Measurements from ENCODE around the gene RBMS3.
"Not testable (repeated sequence)": the region's sequence is repeated elsewhere in the genome, so short reads cannot be mapped to it uniquely, and the experiment has no call there.

The RBMS3 gene
- total RNA-seq, result 1.3 to 5.6 (median 1.8) reads per million in 4 donors

GRCh38 chr3:29280404-29281093 is at the start of gene RBMS3:
RBMS3 (plus strand) TSS chr3:29281071.
- DNase-seq, result peak in 2 of 5 donors; percentile 6 to 63

DNA sequence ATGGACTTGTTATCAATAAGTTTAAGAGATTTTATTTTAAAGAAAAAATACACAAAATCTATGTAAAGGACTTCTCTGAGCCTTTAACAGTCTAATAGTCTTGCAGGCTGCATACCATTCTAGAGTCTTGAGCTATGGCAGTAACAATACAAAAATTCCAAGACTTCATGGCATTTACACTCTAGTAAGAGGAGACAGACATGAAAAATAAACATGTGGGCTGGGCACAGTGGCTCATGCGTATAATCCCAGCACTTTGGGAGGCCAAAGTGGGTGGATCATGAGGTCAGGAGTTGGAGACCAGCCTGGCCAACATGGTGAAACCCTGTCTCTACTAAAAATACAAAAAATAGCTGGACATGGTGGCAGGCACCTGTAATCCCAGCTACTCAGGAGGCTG is 47.7 kb upstream of the RBMS3 start:
- DNase-seq, result not testable (repeated sequence)

GRCh38 chr3:29236146-29236840 is 44.6 kb upstream of the RBMS3 start:
- no peak for DNase-seq

- no peak for DNase-seq
Measured at GRCh38 chr3:29239376-29239775, 41.5 kb upstream of the RBMS3 start.

DNA sequence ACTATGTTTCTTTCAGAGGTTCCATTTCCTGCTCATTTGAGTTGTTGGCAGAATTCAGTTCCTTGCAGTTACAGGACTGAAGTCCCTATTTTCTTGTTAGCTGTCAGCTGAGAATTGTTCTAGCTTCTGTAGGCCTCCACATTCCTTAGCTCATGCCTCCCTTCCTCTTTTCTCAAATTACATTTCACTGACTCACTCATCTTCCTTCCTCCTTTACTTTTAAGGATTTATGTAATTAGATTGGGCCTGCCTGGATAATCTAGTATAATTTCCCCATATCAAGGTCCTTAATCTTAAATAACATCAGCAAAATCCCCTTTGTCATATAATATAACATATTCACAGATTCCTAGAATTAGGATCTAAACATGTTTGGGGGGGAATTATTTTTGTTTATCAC is 40.6 kb upstream of the RBMS3 start:
- DNase-seq, result no peak

DNA sequence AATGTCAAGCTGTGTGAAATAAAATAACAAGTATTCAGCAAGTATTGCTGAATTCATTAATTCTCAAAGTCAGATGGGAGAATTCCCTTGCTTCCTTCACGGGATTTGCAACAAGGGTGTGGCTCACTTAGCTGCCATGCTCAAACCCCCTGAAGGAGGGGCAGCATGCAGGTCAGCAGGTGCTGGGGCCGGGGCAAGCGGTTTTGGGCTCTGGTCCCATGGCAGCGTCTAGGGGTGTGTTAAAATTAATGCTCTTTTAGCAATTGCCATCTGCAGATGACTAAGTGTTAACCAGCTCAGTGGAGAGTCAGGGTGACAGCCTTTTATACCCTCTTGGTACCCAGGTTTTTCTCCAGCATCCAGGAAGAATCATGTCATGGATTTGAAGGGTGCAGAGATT is 40.0 kb upstream of the RBMS3 start:
- no peak for DNase-seq

DNA sequence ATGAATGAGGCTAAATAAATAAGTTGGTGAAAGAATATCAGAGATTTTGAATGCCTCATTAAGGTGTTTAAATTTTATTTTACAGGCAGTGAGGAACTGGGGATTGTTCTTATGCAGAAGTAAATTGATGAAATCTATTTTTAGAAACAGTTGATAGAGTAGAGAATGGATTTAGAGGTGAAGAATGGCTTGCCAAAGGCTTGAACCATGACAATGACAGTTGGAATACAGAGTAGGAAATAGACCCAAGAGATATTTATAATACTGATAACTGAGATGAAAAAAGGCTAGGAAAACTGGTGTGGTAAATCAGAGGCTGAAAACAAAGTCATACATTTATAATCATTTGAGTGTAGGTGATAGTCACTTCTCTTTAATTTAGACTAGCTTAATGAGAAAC is 39.0 kb upstream of the RBMS3 start:
- no peak for DNase-seq

DNA sequence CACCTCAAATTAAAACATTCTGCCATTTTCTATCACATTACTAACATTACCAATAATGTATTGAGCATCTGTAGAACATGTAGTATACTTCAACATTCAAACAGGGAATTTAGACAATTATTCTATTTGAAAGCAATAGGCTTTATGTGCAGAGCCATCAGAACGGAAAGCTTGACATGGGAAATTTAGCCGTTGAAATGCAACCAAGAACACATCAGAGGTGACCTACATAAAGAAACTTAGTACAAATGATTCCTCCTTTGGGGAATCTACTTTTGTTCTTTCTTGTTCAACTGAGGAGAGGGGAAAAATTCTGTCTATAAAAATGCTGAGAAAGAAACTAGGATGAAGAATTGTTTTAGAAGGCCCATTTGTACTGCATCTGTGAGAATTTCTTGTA is 38.6 kb upstream of the RBMS3 start:
- no peak for DNase-seq

DNA sequence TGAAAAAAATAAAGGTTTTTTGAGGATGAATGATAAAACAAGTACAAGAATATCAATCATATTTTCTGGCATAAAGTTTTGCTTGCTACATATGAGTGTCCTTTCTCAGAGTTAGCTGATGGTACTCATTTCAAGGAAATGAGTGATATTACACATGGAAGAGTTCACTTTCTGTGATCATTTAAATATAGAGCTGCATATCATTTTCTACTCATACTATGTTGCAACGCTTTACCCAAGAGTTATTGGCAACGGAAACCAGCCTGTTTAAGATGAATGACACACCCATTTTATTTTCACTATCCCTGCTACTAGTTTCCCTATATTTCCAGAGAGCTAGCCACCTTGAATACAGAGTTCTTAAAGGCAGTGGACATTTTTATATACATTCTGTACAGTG is 35.4 kb upstream of the RBMS3 start:
- DNase-seq, result peak in 1 of 5 donors; percentile 2

DNA sequence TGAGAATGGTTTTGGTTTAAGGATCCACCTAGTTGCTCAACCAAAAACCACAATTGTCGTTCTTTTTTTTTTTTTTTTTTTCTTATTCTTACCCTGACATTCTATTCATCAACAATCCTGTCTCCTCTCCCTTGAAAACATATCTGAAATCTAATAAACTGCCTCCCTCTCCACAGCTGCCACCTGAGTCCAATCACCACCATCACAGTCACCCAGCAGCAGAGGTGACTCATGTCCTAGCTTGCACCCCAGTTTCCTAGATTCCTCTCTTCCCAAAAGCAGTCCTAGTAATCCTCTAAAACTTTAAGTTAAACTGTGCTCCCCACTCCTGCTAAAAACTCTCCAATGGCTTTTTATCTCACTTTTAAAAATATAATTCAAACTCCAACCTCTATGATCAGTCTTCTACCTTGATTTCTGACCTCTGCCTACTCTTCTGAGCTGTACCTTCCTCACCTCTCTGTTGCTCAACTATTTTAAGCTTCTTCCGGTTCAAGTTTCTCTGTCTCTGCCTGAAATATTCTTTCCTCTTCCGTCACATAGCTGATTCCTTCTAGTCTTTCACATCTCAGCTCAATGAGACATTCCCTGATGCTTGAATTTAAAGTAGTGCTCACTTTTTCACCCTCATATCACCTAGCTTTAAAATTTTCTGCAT is 33.7 kb upstream of the RBMS3 start:
- DNase-seq, result no peak

DNA sequence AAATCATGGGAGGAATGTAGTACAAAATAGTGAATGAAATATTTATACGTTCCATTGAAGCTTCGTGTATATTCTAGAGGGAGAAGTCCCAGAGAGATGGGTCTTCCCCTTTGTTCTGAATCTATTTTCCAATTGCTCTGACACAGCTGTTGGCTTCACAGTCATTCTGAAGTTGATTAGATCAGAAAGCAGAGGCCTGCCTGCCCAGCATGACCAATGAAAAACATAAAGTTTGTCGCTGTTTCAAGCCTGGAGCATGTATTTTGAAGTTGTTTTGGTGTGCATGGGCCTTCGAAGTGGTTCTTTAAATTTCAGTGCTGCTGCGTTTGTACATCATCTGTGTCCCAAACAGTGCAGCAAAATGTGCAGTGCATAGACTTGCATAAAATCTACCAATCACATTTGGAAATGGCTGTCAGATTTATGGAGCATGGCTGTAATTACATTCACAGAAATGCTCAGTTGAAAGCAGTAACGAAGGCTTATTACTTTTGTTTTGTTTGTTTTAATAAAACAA is 31.0 kb upstream of the RBMS3 start:
- no peak for DNase-seq

DNA sequence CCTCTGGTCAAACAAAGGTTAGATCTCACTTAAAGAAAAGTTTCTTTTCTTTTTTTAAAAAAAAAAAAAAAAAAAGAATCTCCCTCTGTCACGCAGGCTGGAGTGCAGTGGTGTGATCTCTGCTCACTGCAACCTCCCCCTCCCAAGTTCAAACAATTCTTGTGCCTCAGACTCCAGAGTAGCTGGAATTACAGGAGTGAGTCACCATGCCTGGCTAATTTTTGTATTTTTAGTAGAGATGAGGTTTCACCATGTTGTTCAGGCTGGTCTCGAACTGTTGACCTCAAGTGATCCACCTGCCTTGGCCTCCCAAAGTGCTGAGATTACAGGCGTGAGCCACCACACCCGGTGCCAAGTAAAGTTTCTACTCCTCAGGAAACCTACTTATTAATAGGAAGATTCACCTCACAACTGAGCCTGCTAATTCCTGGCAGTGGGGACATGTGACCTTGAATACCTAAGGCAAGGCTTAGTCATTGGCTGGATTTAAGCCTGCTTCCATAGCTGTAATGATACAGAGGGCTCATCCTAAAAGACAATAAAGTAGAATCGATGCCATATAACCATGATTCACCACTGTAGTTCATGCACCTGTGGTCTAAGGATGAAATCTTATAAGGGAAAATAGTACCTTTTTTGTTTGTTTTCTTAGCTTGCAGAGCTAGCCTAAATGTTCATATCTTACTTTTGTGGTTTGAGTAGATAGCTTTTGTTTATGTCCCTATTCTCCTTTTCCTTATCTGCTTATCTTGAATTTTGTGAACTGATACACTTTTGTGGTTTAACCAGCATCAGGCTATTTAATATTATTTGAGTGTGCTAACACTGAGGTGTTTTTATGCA is 24.8 kb upstream of the RBMS3 start:
- DNase-seq, result no peak

- no peak for DNase-seq
Measured at GRCh38 chr3:29258161-29258560, 22.7 kb upstream of the RBMS3 start.

GRCh38 chr3:29261119-29261518 is 19.8 kb upstream of the RBMS3 start:
- no peak for DNase-seq

DNA sequence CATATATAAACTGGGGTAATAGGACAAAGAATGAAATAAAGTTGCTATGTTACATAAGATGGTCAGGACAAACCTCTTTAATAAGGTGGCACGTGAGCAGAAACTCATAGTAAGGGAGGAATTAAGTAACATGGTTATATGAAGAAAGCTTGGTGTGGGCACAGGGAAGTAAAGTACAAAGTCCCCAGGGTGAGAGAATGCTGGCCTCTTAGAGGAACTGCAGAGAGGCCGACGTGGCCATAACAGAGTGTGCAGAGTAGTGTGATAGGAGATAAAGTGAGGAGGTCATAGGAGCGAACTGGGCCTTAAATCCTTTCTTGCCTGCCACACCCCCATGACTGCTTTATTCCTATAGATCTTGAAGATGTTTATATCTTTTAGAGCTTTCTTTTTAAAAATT is 17.4 kb upstream of the RBMS3 start:
- DNase-seq, result no peak

DNA sequence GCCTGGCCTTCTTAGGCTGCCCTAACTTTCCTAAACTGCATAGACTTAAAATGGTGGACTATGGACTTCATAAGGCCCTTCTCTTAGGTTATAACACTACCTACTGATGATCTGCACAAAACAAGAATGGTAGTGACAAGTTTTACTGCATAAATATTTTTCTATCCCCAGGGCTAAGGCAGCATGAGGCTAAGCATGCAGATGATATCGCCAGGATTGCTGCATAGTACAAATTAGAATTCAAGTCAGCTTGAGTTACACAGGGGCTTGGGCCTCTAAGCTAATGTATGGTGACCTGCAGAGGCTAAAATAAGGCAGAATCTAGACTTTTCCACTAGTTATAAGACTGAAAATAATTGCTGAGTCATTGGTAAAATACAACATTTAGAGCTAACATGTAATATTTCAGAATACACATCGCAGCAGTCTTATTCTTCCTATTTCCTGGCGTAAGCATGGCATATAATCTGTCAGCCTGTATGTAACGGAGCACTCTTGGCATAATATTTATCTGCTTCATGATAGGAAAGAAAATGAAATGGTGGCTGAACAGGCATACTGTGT is 15.3 kb upstream of the RBMS3 start:
- DNase-seq, result no peak

DNA sequence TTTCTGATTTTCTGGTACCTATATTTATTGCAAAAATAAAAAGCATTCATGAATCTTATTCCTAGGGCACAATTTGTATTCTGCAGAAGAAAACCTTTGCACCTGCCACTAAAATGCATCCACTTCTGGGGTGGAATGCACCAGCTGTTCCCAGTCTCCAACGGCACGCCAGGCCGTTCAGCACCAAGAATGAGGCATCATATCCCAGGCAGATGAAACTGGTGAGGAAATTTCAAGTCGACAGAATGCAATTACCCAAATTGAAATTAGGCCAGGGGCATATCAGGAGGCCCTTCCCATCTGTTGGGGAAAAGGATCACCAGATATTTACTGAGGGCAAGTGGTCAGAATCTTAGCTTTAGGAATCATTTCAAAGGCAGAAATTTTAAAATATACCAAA is 13.6 kb upstream of the RBMS3 start:
- DNase-seq, result no peak

DNA sequence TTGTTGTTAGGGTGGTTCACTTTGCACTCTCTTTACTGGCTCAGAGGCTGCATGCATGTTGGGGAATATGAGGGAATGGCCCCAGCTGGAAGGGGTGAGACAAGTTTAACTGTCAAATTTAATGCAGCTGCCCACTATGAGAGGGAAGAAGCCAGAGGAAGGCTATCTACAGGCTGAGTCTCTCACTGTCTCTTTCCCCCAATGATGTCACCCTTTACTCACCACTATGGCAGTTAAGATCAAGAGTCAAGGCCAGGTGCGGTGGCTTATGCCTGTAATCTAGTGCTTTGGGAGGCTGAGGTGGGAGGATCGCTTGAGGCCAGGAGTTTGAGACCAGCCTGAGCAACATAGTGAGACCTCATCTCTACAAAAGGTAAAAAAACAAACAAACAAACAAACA is 12.2 kb upstream of the RBMS3 start:
- no peak for DNase-seq

DNA sequence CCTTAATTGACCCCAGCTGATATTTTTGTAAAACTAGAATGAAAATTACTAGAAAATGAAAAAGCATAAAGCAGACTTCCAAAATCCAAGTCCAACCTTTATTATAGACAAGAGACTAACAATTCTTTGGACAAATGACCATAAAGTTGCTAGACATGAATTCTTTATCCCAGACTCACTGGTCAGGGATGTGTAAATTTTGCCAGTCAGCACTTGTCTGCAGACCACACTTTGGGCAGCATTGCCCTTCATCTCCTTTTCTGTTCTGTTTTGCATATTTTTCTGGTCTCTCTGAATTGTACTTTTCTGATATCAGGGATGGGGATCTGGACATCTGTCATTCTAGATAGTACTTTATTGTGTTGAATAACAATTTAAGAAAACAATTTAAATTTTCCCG is 10.1 kb upstream of the RBMS3 start:
- DNase-seq, result no peak

- DNase-seq, result no peak
Measured at GRCh38 chr3:29271475-29271874, 9.4 kb upstream of the RBMS3 start.

DNA sequence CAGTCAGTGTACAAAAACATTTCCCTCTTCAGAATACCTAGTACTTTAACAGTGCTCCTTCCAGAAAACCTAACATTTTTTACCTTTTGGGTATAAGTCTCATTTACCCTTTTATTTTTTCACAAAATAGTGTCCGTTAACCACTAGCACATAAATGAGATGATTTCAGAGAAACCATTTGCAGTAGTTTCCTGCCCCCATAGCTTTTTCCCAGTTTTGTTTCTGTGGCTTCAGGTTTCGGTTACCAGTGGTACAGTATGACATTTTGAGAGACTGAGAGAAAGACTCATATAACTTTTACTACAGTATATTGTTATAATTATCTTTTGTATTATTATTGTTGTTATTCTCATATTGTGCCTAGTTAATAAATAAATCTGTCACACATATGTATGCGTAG is 6.2 kb upstream of the RBMS3 start:
- DNase-seq, result peak in 1 of 5 donors; percentile 56

DNA sequence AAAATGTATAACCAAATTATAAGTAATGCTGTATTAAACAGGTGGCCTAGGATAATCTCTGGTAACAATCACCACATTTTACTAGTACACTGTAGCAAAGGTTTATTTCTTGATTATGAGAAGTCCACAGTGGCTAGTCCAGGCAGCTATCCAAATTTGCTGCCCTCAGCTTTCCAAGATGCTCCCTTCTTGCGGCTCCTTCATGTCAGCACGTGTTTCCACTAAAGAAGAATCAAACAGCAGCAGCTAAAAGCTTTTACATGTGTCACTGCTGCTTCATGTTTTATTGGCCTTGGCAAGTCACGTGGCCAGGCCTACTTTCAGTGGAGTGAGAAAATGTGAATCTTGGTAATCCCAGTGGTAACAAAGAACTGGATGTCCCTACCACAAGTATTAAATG is 5.6 kb upstream of the RBMS3 start:
- no peak for DNase-seq

DNA sequence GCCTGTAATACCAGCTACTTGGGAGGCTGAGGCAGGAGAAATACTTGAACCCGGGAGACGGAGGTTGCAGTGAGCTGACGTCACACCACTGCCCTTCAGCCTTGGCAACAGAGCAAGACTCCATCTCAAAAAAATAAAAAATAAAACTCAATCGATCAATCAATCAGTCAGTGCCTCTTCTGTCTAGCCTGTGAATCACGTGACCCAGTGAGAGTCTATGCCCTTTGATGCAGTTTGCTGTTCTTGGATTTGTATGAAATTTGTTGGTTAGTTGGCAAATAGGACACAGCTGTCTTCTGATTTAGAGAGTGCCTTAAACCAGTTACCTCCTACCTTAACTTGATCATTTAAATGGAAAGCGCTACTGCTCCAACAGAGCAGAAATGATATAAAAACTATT is 3.6 kb upstream of the RBMS3 start:
- DNase-seq, result no peak

Data from T-helper 1 cell (primary cell).